Mammary epithelial cell (primary cell): ENCODE measurements around the gene PI4K2A.

Experiments
- CTCF ChIP-seq, 2 donors: IDR thresholded peaks in 1 of 2; conservative IDR thresholded peaks in 1 of 2; 2 replicates each; pipeline ENCODE4 v1.5.1; 2011 to 2012; ENCODE audit warnings: inconsistent platforms in 2 of 2, low read length in 2 of 2, mild to moderate bottlenecking in 2 of 2, control low read depth in 1 of 2, low read depth in 1 of 2; ENCODE audit not compliant: insufficient read depth in 1 of 2; ENCODE audit errors: extremely low read depth in 1 of 2
- EZH2 ChIP-seq: IDR thresholded peaks from 2 replicates; pipeline ENCODE4 v1.6.1; 2012; ENCODE audit warnings: low read length, inconsistent platforms, borderline replicate concordance

GRCh38 chr10:97675222-97675621 is 34.8 kb downstream of the PI4K2A start:
- TF ChIP-seq CTCF (conservative IDR thresholded peaks at IDR 0.05 in 1 of 2, IDR thresholded peaks at IDR 0.05 in 1 of 2; ENCODE audit: extremely low read depth in 1 of 2, insufficient read depth in 1 of 2, low read depth in 1 of 2, low read length in 2 of 2) = no peak
- TF ChIP-seq EZH2 = no peak
